ENCODE results near the gene PPA1.

Gene PPA1

GRCh38 chr10:70233109-70233938 is at the start of gene PPA1:
TSS of gene PPA1 (minus strand) at chr10:70233429. CDS start at chr10:70233327, 102 bp downstream.
- TF ChIP-seq ZFP3 (CRISPR knock-in tag; IDR thresholded peaks at IDR 0.05): peak; percentile 14; the same call in 1 of the 2 replicates
- TF ChIP-seq POU6F1 (CRISPR knock-in tag; IDR thresholded peaks at IDR 0.05; ENCODE audit: borderline replicate concordance, low read depth): no peak
- peak; percentile 92 for ATAC-seq

- ATAC-seq: no peak
- no peak for TF ChIP-seq TOX (CRISPR knock-in tag; IDR thresholded peaks at IDR 0.05; ENCODE audit: borderline replicate concordance)
- no peak for TF ChIP-seq PPARA (CRISPR knock-in tag; IDR thresholded peaks at IDR 0.05; ENCODE audit: borderline replicate concordance)
- TF ChIP-seq BACH2 (CRISPR knock-in tag; IDR thresholded peaks at IDR 0.05; ENCODE audit: borderline replicate concordance): no peak
- TF ChIP-seq PATZ1 (CRISPR knock-in tag; IDR thresholded peaks at IDR 0.05; ENCODE audit: borderline replicate concordance): no peak
- no peak for TF ChIP-seq ESRRG (CRISPR knock-in tag; IDR thresholded peaks at IDR 0.05)
- TF ChIP-seq ZNF565 (CRISPR knock-in tag; conservative IDR thresholded peaks at IDR 0.05; ENCODE audit: low read depth): no peak
- TF ChIP-seq TSHZ2 (CRISPR knock-in tag; IDR thresholded peaks at IDR 0.05): no peak
- no peak for TF ChIP-seq GLIS3 (CRISPR knock-in tag; IDR thresholded peaks at IDR 0.05)
- no peak for TF ChIP-seq ZFP3 (CRISPR knock-in tag; IDR thresholded peaks at IDR 0.05)
- no peak for TF ChIP-seq ARNTL (CRISPR knock-in tag; IDR thresholded peaks at IDR 0.05; ENCODE audit: borderline replicate concordance, low read depth)
These were observed 48.4 kb upstream of the PPA1 start for GRCh38 chr10:70281609-70282008.

GRCh38 chr10:70280099-70280498 is 46.9 kb upstream of the PPA1 start:
- TF ChIP-seq PATZ1 (CRISPR knock-in tag; IDR thresholded peaks at IDR 0.05; ENCODE audit: borderline replicate concordance) (no peak), TSHZ2 (CRISPR knock-in tag; IDR thresholded peaks at IDR 0.05) (no peak), GLIS3 (CRISPR knock-in tag; IDR thresholded peaks at IDR 0.05) (no peak), ZNF70 (CRISPR knock-in tag; IDR thresholded peaks at IDR 0.05) (no peak), ZNF565 (CRISPR knock-in tag; conservative IDR thresholded peaks at IDR 0.05; ENCODE audit: low read depth) (no peak), ZFP3 (CRISPR knock-in tag; IDR thresholded peaks at IDR 0.05) (no peak), CSRNP3 (CRISPR knock-in tag; IDR thresholded peaks at IDR 0.05) (no peak), ZC3H10 (CRISPR knock-in tag; IDR thresholded peaks at IDR 0.05) (no peak), TCF4 (CRISPR knock-in tag; IDR thresholded peaks at IDR 0.05; ENCODE audit: borderline replicate concordance) (no peak), RARB (CRISPR knock-in tag; IDR thresholded peaks at IDR 0.05) (no peak), ARNTL (CRISPR knock-in tag; IDR thresholded peaks at IDR 0.05; ENCODE audit: borderline replicate concordance, low read depth) (no peak), ESRRG (CRISPR knock-in tag; IDR thresholded peaks at IDR 0.05) (no peak), PPARA (CRISPR knock-in tag; IDR thresholded peaks at IDR 0.05; ENCODE audit: borderline replicate concordance) (no peak), POU6F1 (CRISPR knock-in tag; IDR thresholded peaks at IDR 0.05; ENCODE audit: borderline replicate concordance, low read depth) (no peak)
- no peak for ATAC-seq

All from SK-N-SH treated with all-trans-retinoic acid at 6 μM for 48 hours (cell line).